Activated T-cell treated with anti-CD3 and anti-CD28 coated beads, Interleukin-2, amount 50 U/mL, for 1 hour (primary cell): ENCODE data around the gene RFNG.
A peak's percentile ranks its signal among the peaks of the same experiment; 100 is the strongest.

Source experiments
- DNase-seq: peaks from one replicate; pipeline ENCODE4 v3.0.0-alpha.2; 2020

The RFNG gene

DNA sequence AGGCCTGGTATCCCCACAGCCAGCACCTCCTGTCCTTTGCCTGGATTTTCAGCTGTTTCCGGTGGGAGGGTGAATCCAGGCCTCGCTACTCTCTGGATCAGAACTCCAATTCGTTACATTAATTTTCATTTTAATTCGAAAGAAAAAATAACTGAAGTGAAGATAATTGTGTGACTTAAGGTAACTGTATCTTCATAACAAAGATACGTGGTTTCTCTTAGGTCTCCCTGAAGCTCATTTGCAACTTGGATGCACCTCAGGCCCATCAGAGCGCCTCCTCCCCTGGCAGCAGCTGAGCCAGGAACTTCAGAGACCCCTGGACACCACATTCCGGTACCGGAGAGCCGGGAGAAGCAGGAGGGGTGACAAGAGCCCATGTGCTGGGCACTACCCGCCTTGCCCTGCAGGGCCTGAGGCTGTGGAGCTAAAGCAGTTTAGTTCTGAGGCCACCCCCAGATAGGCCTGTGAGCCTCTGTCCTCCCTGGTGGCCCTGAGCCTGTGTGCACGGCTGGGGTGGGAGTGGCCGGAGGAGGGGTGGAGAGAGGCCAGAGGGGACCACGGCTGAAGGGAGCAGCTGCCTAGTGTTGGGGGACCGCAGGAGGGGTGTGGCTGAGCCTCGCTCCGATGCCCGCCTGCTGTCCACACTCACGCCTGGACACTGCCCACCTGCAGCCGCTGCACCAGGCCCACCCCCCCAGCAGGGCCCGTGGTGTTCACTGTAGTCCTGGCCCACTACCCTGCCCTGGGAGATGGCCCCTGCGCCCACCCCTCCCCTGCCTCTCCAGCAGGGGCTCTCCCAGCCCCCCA lies 25.4 kb upstream of the RFNG start:
- DNase-seq = no peak

DNA sequence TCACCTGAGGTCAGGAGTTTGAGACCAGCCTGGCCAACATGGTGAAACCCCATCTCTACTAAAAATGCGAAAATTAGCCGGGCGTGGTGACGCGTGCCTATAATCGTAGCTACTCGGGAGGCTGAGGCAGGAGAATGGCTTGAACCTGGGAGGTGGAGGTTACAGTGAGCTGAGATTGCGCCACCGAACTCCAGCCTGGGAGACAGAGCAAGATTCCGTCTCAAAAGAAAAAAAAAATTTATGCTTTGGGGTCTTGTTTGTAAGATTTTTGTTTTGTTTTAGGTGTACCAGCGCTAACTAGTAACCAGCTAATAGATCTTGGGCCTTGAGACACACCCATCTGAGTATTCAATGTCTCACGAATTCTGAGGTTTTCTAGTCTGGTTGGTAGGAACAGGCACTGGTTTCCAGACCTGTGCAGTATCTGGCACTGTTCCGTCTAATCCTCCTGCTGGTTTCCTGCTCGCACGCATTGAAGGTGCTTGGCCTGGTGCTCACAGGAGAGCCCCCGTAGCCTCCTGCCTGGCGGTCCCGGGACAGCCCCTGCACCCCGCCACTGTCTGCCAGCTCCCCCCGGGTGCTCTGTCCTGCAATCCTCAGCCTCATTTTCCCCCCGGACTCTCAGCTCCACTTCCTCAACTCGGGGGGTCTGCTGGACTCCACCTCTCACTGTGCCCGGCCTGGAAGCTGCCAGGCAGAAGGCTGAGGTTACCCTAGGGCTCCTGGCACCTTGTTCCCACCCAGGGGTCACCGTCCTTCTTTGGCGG lies 24.6 kb upstream of the RFNG start:
- no peak for DNase-seq

DNA sequence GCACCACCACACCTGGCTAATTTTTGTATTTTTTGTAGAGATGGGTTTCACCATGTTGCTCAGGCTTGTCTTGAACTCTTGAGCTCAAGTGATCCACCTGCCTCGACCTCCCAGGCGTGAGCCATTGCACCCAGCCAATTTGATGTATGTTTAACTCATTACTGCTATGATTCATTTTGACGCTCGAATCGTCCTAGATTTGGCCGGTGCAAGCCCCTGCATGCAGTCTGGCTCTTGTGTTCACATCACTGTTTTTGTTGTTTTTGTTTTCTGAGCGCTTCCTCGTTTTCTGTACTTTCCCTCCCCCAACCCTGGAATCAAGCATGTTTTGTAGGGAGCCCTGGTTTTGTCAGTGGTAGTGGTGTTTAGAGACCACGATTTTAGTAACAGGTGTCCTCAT lies 21.8 kb upstream of the RFNG start:
- DNase-seq = no peak

DNA sequence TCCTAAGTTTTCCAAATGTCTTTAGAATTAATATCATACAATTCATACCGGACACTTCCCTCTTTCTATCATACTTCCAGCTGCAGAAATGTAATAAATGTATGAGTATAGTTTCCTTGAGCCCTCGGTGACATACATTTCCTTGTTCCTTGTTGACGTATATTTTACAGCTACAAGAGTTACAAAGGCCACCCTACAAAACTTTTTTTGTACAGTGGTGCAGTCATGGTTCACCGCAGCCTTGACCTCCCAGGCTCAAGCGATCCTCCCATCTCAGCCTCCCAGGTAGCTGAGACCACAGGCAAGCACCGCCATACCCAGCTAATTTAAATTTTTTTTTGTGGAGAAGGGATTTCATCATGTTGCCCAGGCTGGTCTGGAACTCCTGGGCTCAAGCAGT lies 21.2 kb upstream of the RFNG start:
- no peak for DNase-seq

DNA sequence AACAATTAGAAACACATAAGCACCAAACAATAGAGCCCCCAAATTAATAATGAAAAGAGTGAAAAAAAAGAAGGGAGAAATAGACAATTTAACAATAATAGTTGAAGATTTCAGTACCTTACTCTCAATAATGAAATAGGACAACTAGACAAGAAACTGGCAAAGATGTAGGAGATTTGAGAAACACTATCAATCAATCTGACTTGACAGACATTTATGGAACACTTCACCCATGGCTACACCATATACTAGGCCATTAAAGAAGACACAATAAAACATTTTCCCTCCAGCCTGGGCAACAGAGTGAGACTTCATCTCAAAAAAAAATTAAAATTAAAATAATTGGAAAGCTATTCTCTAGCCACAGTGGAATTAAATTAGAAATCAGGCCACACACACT lies 19.0 kb upstream of the RFNG start:
- DNase-seq = no peak

DNA sequence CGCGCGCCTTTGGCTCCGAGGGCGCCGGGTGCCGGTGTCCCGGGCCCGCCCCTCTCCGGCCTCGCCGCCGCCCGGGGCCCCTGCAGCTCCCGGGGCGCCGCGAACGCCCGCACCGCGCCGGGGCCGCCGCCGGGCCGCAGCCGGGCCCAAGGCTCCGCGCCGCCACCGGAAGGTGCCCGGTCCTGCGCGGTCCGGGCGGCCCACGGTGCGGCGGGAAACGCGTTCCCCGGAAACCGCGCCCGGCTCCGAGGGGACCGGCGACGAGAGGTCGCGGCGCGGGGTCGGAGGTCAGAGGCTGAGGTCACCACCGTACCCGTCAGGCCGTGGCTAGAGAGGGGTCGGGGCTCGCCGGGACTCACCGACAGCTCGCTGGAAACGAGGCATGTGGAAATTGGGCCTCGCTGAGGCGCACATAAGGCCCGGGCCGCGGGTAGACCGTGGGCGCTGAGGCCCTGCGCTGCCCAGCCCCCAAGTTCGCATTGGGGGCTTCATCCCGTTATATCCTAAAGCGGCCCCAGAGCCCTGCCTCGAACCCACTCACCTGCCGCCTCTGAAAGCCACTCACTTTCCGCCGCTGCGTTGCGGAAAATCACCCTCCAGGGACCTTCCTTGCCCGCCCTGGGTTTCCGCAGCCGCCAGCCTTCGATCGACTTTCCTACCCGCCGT lies 14.2 kb upstream of the RFNG start, which contains the start of gene DUS1L:
Gene DUS1L (minus strand): TSS at position 167 of the 666 bp plus-strand sequence. CDS start 745 bp downstream, outside the sequence.
- DNase-seq = peak; percentile 81

DNA sequence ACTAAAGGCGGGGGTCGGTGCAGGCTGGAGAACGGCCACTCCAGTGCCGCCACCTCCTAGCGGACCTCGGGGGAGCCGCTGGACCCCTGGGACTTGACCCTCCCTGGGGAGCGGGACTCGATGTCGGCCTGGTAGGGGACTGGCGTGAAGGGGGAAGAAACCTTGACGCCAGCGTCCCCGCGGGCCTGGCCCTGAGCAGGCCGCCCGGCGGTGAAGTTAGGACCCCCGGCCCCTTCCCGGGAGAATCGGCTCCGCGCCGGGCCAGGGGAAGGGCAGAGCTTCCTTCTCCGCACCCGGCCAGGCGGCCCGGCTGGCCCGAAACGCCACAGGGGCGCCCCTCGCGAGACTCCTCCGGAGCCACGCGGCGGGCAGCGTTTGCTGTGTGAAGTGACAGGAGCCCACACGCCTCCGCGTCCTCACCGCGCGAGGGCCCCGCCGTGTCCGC lies 13.6 kb upstream of the RFNG start:
- DNase-seq = no peak

DNA sequence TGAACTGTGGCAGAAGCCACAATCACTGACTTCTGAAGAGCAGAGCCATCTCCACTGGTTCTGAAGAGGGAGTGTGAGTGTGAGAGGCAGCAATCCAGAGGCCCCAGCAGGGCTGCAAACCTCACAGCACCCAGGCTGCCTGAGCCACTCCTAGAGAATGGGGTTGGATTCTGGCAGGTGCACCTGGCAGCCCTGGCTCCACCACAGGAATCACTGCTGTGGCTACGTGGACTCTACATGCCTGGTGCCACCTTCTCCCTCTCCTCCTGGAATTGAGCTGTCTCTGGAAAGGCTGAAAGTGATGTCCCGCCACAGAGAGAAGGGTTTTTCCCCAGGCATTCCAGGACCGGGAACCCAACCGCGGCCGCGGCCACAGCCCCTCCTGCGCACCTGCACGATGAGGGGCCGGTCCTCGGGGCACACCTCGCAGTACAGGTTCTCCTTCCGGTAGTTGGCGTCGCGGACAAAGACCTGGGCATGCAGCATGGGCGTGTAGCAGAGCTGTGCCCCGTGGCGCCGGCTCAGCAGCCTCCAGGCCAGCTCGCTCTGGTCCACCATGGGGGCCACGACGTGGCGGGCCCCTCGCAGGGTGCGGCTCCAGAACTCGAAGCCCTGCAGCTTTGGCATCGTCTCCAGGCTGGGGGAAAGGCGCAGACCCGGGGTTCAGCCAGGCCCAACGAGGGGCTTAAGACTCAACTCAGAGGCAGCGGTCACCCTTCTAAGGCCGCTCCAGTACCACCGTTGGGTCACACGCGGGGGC lies 13.0 kb upstream of the RFNG start:
- DNase-seq = no peak

DNA sequence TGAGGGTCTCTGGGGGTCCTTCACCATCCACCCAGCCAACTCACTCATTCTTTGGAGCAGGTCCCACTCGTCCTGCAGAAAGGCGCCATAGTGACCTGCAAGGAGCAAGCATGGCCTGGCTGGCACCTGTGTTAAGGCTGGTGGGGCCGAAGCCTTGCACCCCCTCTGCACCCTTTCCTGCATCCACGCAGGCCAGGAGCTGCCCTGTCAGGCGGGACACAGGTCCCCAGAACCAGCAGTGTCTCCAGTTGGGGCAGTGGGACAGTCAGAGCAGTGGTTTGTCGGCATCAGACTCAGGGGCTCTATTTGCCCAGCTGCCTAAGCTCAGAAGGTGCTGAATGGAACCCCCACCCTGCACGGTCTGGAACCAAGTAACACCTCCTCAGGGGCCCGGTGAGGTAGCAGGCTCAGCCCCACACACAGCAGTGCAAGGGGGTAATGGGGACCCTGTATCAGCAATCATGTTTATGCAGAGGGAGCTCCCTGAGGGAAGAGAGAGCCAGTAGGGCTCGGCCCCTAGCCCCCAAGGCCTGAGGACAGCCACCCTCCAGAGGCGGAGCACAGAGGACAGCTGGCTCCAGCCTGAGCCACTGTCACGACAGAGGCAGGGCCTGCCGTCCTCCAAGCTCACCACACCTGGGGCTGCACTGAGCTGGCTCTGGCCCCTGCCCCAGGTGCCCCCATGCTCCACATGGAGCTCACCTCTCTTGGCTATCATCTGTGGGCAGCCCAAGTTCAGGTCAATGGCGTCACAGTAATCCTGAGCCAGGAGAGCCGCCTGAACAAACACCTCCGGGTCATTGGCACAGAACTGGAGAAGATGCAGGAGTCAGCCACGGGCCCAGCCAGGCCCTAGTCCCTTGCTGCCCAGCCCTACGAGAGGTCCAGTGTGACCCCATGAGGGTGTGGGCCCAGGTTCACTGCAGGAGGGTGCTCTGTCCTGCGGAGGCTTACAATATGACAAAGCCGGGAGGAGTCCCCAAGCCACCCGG lies 12.1 kb upstream of the RFNG start:
- no peak for DNase-seq

DNA sequence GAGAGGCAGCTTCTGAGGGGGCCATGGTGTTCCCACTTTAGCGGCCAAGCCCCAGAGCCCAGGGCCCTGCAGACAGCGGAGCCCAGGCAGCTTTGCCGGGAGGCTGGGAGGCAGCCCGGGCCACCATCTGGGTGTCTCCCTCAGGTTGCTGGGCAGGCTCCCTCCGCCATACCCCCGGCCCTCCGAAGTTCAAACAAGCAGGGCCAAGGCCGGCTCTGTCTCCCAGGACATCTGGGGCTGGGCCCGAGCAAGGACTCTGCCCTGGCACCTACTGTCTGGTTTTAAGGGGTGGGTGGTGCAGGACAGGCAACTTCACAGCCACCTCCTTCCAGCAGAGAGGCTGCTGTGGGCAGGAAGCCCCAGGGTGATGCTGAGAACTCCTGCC lies 11.4 kb upstream of the RFNG start:
- no peak for DNase-seq

DNA sequence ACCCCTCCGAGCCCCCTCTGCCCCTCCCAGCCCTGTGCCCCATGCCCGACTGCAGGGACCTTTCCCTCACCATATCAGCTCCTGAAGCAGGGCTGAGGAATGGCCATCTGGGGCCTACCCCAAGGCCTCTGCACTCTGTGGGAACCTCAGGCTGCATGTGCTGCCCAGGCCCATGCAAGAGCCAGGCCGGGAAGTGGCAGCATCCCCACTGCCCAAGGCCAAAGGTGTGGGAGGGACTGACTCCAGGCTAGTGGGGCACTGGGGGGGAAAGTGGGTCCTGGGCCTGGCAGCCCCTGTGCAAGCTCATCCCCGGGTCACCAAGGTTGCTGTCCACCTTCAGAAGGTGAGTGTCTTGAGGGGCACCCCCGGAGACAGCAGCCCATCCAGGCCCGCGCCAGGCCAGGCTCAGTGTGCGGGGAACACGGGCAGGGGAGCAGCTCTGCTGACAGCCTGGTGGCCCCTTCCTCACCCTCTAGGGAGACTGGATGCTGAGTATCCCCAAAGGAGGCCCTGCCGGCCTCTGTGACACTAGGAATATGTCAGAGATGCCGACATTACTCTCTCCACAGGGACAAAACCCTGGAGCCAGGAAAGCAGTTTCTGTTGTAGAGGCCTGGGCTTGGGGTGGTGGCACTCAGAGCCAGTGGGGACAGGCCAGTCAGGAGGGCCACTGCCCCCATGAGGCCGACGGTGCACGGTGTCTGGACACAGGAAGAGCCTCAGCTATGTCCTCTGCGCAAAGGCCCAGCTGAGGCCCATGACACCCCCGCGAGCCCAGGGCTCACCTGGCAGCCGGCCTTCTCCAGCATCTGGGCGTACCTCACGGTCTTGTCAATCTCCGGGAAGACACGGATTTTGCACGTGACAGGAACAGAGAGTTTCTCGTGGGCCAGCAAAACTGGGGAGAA lies 10.7 kb upstream of the RFNG start:
- no peak for DNase-seq

DNA sequence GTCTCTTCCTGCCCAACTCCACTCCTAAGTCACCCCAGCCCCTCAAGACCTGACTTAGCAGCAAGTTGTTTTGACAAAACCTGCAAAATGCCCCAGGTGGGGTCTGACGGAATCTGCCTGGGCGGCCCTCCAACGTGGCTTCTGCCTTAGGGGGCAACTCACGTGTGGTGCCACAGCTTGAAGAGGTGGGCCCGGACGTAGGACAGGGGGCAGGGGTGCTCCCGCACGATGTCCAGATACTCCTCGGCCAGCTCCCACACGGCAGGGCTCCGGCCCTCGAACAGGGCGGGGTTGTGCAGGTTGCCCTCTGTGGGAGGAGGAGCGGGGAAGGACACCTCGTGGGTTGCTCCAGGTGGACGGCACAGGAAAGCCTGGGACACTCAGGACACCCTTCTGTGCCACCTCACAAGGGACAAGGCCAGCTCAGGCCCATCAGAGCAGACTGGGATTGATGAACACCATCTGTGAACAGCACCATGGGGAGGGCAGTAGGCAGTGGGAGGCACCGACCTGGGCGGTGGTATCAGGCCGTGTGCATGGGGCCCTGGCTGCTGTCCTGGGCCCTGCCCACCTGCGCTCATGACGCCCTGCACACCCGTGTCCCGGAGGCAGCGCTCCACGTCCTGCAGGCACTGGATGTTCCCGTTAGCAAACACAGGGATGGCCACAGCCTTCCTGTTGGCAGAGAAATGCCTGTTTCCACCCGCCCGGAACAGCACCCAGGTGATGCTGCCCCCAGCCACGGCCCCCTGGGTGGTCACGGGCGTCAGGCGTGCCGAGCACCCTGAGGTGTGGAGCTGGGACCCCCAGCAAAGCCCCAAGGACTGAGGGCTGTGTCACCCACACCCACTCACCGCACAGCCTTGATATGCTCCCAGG lies 9.7 kb upstream of the RFNG start:
- DNase-seq = no peak

DNA sequence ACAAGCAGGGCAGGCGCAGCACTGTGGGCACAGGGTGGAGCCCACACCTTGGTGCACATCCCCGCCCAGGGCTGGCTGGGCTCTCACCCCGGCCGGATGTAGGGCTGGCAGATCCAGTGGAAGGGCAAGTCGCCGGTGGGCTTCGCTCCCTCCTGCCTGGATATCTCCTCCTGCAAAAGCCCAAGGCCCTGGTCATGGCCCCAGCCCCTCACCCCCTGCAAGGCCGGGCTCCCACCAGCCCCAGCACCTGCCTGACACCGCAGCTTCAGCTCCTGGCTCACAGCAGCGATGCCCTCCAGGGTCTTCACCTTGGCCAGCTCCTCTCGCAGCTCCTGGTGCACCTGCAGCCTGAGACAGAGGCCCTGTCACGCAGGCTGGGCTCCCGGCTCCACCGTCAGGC lies 9.0 kb upstream of the RFNG start:
- DNase-seq = no peak

DNA sequence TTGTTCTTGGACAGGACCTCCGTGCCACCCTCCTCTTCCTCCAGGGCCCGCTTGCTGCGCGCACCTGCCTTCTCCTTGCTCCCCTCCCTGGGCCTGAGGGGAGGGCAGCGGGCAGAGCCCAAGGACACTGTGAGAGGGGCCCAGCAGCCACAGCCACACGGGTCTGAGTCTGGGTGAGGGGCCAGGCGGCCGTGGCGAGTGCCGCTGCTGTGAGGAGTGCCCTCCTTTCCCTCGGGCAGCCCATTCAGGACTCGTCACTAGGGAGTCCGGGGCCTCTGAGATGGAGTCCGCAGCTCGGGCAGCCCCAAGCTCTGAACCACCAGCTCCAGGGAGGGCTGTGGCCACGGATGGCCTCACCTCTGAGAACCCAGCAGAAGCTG lies 8.4 kb upstream of the RFNG start:
- DNase-seq = no peak

DNA sequence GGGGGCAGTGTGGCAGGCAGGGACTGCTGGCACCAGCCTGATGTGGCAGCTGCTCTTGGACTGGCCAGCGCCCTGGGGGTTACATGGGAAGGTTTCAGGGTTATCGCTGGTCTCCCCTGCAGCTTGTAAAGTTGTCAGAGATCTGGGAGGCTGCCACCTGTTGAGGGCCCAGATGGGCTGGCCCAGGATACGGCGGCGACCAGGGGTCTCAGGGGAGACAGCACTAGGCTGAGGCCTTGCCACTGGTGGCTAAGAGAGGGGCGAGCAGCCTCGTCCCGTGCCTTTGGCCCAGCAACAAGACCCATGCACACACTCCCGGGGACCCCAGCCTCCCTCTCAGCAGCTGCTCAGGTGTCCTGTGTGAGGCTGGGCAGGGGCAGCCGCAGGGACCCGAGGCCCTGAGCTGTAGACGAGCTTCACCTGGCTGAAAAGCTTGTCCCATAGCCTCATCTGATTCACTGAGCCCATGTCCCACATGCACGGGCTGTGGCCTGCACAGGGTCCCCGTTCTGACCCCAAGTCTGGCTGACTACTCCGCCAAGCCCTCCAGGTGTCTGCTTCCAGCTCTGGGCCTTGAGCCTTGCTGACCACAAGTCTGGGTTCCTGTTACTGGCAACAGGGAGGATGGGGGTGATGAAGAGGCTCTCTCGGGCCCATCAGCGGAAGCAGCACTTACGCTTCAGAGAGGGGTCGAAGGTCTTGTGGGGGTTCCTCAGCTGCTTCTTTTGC lies 7.8 kb upstream of the RFNG start:
- no peak for DNase-seq

DNA sequence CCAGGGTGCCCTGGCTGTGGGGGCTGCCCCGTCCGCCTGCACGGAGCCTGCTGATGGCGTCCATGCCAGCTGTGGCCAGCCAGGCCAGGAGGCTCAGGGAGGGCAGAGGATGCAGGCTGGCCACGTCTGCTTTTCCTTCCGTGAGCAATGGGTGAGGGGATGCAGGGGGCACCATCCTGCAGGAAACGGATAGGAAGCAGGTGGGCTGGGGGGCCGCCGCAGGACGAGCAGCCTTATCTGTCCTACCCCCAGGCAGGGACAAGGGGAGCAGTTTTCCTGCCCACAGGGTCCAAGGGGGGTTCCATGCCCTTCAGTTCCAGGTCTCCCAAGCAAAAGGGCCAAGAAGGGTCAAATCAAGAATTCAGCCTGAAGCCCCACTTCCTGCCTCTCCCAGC lies 7.2 kb upstream of the RFNG start:
- DNase-seq = no peak

DNA sequence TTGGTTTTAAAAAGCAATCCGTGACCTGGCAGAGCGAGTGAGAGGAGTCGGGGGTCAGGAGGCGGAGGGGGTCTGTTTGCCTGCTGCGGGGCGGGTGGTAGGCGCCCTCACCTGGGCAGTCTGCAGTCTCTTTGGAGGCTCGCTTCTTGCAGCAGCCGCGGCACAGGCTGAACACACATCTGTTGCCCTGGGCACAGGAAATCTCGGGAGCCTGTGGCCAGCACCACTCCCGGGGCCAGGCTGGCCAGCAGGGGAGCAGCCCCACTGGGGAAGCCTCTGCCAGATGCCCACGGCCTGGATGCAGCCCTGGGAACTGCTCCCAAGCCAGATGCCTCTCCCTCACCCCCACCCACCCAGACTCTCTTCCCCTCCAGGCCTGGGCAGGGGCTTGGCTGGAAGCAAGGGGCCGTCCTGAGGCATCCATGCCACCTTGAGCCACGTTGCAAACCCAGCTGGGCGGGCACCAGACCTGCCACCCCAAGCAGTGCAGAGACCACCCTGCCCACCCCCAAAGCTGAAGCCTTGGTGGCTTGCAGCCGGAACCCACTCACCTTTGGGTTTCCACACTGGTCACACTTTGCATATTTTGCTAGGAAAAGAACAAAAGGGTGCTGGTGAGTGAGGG lies 6.7 kb upstream of the RFNG start:
- DNase-seq = no peak
